ENCODE measurements around the gene TFF3.

The TFF3 gene

GRCh38 chr21:42346866-42347600 is 31.8 kb upstream of the TFF3 start:
- DNase-seq: no peak

- no peak for DNase-seq
These were observed 31.2 kb upstream of the TFF3 start for GRCh38 chr21:42346441-42346840.

- DNase-seq: no peak
These were observed 29.4 kb upstream of the TFF3 start for GRCh38 chr21:42344631-42345030.

GRCh38 chr21:42343963-42344510 is 28.8 kb upstream of the TFF3 start:
- DNase-seq: no peak

GRCh38 chr21:42343556-42343955 is 28.3 kb upstream of the TFF3 start:
- DNase-seq: no peak

- no peak for DNase-seq
These were observed 27.9 kb upstream of the TFF3 start for GRCh38 chr21:42343101-42343500.

GRCh38 chr21:42341776-42342542 is 26.8 kb upstream of the TFF3 start:
- DNase-seq: no peak

- no peak for DNase-seq
These were observed 25.2 kb upstream of the TFF3 start for GRCh38 chr21:42340187-42341050.

- DNase-seq: no peak
These were observed 23.8 kb upstream of the TFF3 start for GRCh38 chr21:42338729-42339715.

GRCh38 chr21:42337830-42338728 is 22.9 kb upstream of the TFF3 start:
- DNase-seq: peak; percentile 83

GRCh38 chr21:42337276-42337675 is 22.1 kb upstream of the TFF3 start:
- DNase-seq: no peak

- DNase-seq: no peak
These were observed 20.8 kb upstream of the TFF3 start for GRCh38 chr21:42336054-42336453.

- no peak for DNase-seq
These were observed 17.5 kb upstream of the TFF3 start for GRCh38 chr21:42332557-42333317.

- DNase-seq: no peak
These were observed 16.5 kb upstream of the TFF3 start for GRCh38 chr21:42331660-42332059.

- DNase-seq: no peak
These were observed 15.5 kb upstream of the TFF3 start for GRCh38 chr21:42330380-42331371.

- no peak for DNase-seq
These were observed 9.7 kb upstream of the TFF3 start for GRCh38 chr21:42324896-42325295.

- DNase-seq: no peak
These were observed 6.6 kb upstream of the TFF3 start for GRCh38 chr21:42321845-42322244.

- no peak for DNase-seq
These were observed 6.0 kb upstream of the TFF3 start for GRCh38 chr21:42321231-42321630.

- DNase-seq: no peak
These were observed 5.6 kb upstream of the TFF3 start for GRCh38 chr21:42320791-42321190.
